ENCODE data around the gene OR51E1.

The OR51E1 gene, protein sequence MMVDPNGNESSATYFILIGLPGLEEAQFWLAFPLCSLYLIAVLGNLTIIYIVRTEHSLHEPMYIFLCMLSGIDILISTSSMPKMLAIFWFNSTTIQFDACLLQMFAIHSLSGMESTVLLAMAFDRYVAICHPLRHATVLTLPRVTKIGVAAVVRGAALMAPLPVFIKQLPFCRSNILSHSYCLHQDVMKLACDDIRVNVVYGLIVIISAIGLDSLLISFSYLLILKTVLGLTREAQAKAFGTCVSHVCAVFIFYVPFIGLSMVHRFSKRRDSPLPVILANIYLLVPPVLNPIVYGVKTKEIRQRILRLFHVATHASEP

DNA sequence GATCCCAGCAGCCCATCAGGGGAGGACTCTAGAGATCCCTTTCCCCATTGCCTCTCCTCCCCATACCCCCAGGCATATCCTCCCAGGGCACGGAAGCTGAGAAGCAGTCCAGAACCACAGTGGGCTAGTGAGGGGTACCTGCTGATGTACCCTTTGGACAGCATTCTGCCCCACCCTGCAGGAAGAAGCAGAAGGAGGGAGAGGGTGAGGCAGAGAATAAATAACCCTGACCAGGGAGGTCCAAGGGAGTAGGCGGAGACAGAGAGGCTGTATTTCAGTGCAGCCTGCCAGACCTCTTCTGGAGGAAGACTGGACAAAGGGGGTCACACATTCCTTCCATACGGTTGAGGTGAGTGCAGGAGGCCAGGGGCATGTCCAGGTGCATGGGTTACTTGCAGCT lies at the start of gene OR51E1:
TSS of gene OR51E1 (plus strand) at position 301 of the 400 bp plus-strand sequence. CDS start 8,545 bp downstream, outside the sequence.
- no peak for DNase-seq (ENCODE audit: low read depth in 2 of 2, low spot score in 1 of 2)

DNA sequence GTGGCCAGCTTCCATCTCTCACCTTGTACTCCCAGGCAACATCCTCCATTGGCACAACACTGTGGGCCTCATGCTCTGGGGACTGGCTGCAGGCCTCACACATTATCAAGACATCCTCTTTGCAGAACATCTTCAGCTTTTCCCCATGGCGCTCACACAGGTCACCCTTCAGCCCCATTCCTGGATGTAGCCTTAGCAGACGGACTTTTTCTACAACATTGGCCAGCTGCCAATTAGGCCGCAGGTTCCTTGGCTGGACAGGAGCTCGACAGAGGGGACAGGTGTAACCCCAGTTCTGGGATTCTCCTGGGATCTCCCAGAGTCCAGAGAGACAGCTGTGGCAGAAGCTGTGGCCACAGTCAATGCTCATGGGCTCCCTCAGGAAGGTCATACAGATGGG lies 38.7 kb upstream of the OR51E1 start:
- DNase-seq (ENCODE audit: low read depth in 2 of 2, low spot score in 1 of 2), result no peak

DNA sequence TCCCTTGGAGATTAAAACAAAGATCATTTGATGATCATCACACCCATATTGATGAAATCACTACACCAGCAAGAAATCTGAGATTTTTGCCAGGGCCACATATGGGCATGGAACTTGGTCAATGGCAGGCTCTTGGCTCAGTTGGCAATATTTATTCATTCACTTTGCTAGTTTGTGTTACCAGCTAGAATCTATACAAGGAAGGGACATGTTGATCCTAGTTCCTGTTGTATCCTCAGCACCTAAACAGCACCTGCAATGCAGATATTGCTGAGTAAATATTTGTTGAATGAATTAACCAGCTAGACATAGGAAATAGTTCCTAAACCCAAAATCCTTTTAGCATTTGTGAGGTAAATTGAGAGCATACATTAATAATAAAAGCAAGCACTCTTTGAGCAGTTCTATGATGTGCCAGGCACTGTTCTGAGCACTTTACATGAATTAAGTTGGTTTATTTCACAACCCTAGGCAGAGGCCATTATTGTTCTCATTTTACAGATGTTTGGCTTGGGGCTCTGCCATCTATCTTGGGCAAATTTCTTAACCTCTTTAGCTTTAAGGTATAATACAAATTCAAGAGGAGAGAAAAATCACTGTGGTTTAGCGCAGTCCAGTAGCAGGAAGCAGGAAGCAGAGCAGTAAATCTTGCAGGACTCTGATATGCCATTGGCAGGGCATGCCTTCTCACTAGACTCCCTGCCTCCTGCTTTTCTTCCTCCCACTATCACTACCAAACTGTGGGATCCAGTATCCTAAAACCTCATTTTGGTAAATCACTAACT lies 37.4 kb upstream of the OR51E1 start:
- DNase-seq (ENCODE audit: low read depth in 2 of 2, low spot score in 1 of 2), result no peak

DNA sequence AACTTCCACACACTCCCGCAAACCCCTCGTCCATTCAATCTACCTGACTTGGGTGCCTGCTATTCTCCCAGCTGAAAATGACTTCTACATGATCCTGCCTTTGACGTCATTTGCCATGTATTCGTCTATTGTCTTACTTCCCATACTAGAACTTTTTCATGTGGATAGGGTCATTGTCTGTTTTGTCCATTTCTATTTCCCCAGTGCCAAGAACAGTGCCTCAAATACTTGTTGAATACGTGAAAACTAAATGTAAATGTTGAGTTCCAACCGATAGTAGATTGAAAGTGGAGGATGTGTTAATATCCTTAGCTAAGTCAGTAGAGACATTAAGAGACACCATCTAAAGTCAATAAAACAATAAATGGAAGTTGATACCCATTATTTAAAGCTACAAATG lies 36.7 kb upstream of the OR51E1 start:
- no peak for DNase-seq (ENCODE audit: low read depth in 2 of 2, low spot score in 1 of 2)

DNA sequence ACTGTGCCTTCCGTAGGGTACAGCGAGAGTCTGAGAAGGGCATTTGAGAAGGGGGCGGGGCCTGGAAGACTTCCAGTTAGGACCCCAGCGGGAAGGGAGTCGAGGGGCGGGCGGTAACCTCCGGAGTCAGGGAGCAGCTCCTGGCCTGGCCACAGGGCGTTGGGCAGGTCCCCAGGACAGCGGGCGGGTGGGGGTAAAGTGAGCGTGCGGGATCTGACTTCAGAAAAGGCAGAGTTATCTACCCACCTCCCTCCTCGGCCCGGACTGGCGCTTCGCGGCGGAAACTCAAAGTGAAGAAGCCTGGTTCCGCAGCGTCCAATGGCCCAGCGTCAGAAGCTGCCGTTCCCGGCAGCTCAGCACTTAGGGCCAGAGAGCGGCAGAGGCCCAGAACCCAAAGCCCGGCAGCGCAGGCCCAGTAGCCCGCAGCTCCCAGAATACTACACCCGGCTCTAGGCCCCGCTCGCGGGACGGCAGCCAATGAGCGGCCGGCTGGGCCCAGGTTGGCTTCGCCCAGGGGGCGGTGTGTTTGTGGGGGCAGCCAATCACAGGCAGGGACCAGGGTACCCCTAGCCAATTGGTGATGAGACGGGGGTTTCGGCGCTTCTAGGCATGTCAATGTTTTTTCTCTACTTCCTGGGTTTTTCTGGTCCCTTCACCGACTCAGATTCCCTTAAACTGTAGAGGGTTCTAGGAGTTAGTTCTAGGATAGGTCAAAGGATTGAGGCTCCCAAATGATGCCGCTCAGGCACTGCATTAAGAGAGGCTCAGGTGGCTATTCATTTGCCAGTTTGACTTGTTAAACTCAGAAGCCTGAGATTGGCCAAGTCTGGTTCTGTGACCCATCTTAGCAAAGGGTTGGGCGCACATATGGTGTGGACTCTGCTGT lies 35.8 kb upstream of the OR51E1 start, which contains the start of gene TRIM68:
TSS of gene TRIM68 (minus strand) at position 451 of the 886 bp plus-strand sequence. CDS start 2,727 bp downstream, outside the sequence.
- DNase-seq (ENCODE audit: low read depth in 2 of 2, low spot score in 1 of 2), result peak; percentile 75 to 90

DNA sequence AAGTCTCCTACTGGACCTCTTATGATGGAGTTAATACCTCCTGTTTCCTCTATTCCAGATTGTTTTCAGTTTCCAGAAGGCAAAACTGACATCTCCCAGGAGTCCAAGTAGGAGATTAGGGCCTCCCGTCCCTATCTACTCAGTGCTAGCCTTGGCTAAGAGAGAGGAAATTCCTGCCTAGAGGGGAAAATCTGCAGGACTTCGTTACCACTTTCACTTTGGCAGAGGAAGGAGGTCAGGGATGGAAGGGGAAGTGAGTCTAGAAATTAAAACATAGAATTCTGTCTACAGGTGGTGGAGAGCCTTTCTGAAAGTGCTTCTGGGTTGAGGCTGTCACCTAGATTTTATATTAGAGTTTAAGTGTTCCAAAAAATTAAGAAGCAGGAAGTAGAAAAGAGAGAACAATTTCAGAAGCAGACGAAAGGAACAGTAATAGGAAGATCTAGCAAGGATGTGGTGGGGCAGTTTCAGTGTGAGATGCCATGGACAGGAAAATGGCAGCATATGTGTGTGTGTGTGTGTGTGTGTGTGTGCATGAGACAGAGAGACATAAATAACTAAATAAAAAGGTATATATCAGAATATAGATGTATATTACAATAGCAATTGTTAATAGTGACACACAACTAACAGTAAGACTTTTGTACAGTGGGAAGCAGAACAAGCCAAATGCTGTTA lies 33.4 kb upstream of the OR51E1 start:
- DNase-seq (ENCODE audit: low read depth in 2 of 2, low spot score in 1 of 2), result no peak

DNA sequence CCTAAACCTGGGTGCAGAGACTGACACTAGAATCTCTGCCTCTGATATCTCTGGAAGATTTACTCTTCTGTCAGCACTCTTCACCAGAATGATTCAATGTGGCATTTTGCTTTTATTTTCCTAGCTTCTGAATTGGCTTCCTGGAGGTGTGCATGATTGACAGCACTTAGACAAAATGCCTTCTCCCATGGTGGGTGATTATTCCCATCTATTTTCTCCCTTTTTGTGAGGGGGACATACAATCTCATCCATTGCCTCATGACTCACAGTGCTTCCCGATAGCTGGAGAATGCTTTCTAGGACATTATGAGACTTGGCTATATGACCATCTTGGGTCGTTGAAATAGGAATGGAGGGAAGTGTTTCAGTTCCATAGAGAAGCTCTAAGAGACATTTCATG lies 31.8 kb upstream of the OR51E1 start:
- DNase-seq (ENCODE audit: low read depth in 2 of 2, low spot score in 1 of 2), result no peak

DNA sequence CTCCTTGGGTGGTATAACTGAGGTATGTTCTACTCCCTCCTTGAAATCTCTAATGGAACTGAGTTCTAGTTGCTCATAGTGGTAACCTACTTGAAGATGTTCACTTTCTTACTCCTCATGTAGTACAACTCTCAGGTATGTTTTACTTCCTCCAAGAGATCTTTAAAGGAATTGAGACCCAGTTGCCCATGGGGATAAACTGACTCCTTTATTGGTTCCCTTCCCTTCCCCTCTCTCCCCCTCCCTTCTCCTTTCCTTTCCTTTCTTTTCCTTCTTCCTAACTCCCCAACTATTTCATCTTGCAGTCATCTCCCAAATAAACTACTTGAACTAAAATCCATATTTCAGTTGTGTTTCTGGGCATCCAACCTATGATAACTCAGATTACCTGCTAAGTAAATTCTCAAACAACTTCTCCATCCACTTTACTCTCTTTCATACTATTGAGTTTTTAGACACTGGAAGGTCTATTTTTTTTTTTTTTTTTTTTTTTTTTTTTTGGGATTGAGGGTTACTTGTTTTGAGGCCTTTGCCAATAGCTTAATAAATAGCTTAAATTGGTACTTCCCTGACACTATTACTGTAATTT lies 27.8 kb upstream of the OR51E1 start:
- no peak for DNase-seq (ENCODE audit: low read depth in 2 of 2, low spot score in 1 of 2)

DNA sequence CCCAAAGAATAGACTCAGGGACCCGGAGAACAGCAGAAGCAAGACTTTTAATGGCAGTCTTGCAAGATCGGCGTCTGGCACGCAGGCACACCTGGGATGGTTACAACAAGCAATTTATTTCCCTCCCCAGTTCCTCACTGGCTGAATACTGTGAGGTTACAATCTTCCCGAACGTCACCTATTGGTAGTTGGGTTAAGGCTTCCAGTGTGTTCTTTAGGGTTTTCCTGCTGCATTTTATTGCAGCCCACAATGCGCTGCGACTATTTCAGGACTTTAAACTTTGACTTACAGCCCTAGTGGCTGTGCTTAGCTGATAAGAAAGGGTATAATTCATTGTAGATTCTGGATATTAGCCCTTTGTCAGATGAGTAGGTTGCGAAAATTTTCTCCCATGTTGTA lies 24.3 kb upstream of the OR51E1 start:
- no peak for DNase-seq (ENCODE audit: low read depth in 2 of 2, low spot score in 1 of 2)

DNA sequence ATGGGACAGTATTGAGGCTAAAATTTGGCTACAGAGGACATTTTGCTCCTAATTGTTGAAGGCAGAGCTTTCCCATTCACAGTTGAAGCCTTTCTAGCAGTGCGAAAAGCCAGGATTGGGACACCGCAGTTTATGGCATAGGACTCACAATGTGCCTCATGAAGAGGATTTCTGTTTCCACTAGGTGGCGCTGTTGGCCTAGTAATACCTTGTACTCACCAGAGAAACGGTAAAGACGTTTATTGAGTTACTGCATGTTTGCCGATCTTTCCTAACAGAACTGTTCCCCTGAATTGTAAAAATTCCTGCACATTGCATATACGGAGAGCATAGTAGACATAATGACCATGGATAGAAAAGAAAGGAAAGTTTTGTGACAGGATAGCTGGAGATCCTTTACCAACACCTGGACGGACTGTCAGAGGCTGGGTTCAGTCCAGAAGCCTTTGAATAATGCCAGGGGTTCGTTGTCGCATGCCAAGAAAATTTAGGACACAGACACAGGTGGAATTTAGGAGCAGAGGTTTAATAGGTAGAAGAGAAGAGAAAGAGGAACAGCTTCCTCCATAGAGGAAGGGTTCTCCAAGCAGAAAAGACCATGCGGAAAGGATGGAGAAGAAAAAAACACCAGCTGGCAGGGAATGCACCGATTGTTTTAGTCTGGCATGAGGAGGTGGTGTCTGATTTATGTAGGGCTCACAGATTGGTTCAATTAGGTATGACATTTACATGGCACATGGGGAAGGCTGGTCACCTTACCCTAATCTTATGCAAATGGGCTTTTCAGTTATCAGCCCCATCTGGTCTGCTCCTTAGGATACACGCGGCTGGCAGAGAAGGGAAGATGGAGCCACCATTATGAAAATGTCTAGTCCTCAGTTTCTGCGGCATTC lies 17.3 kb upstream of the OR51E1 start:
- DNase-seq (ENCODE audit: low read depth in 2 of 2, low spot score in 1 of 2), result no peak

DNA sequence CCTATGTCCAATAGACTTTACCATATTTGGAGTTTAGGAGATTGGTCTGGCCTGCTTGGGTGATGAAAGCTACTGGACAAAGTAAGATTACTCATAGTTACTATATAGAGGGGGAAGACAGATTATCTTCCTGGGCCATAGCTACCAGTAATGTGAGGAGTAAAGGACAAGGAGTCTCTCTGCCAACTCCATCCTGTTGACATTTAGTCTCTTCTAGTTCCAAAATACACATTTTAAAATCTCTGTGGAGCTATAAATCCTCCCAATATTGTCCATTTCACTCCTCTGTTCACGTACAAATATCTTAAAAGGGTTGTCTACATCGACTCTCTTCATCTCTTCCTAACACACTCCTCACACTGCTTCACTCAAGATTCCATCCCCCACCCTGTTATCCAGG lies 7.6 kb upstream of the OR51E1 start:
- DNase-seq (ENCODE audit: low read depth in 2 of 2, low spot score in 1 of 2), result no peak

DNA sequence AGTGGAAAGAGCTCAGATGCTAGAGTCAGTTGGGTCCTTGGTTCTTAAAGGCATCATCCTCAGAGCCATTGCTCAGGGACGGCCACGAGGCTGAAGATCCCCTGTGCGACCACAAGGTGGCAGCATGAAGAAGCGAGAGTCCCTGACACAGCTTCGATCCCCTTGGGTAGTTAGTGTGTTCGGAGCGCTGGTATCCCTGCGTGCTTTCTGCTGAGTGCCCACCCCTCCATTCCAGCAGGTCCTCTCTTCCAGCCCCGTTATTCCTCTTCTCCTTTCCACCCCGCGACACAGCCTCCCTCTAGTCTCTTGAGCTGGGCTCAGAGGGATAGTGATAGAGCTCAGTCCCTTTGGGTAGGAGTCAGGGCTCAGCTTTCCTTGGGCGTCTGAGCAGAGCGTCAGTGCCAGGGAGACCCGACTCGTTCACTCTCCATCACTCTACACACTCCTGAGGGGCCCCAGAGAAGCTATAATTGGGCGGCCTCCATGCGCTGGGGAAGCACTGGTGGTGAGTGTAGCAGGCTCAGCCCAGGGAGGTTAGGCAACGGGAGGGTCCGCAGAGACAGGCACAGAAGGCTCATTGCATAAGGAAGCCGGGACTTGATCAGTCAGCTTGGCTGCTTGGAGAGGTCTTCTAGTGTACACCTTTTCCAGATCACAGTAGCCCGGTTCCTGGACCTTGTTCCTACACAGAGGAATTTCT lies 6.7 kb upstream of the OR51E1 start, which contains the start of gene OR51D1:
TSS of gene OR51D1 (plus strand) at position 516 of the 700 bp plus-strand sequence. CDS start 2,314 bp downstream, outside the sequence.
- peak; percentile 30 to 43 for DNase-seq (ENCODE audit: low read depth in 2 of 2, low spot score in 1 of 2)

DNA sequence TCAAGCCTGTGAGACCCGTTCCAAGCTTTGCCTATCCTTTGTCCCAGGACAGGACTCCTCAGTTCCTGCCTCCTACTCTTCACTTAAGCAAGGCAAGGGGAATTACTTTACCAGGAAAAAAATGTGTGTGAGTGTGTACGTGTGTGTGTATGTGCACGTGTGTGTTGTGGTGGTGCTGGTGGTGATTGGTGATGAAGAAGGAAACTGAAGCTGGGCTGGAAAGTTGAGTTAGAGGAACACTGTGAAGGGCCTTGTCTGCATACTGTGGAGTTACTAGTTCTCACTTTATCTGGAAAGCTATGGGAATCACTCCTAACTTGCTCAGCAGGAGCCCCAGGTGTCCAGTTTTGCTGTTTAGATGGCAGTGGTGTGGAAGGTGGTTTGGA lies 6.1 kb upstream of the OR51E1 start:
- no peak for DNase-seq (ENCODE audit: low read depth in 2 of 2, low spot score in 1 of 2)

DNA sequence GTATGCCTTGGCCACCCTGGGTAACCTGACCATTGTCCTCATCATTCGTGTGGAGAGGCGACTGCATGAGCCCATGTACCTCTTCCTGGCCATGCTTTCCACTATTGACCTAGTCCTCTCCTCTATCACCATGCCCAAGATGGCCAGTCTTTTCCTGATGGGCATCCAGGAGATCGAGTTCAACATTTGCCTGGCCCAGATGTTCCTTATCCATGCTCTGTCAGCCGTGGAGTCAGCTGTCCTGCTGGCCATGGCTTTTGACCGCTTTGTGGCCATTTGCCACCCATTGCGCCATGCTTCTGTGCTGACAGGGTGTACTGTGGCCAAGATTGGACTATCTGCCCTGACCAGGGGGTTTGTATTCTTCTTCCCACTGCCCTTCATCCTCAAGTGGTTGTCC lies 3.9 kb upstream of the OR51E1 start:
- no peak for DNase-seq (ENCODE audit: low read depth in 2 of 2, low spot score in 1 of 2)

DNA sequence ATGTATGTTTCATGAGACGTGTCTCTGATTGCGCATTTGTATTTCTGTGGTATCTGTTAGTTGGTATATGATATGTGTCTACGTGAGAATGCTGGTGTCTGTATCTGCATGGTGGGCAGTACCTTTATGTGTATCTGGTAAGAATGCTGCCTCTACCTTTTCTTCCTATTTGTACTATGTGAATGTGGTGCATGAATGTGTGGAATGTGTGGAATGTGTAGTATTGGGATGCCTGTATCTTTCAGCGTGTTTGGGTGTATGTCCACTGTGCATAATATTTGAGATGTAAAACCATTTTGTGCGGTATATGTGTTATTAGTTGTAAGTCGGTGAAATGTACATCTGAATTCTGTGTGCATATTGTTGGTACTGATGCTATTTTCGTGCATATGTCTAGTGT lies 2.3 kb upstream of the OR51E1 start:
- no peak for DNase-seq (ENCODE audit: low read depth in 2 of 2, low spot score in 1 of 2)

DNA sequence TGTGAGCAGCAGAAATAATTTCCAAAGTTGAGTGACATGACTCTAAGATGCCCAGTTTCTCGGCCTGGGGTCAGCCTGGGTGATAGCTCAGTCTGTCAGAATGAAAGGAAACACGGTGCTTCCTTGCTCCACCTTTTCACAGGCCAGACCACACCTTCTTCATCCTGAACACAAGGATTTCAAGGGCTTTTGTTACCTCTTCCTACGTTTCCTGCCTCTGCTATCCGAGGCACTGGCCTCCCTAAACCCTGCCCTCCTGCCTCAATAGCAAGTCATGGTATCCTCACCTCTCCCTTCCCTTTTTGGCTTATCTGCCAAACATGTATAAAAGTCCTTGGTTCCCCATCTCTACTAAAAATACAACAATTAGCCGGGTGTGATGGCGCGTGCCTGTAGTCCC lies 1.7 kb upstream of the OR51E1 start:
- no peak for DNase-seq (ENCODE audit: low read depth in 2 of 2, low spot score in 1 of 2)

DNA sequence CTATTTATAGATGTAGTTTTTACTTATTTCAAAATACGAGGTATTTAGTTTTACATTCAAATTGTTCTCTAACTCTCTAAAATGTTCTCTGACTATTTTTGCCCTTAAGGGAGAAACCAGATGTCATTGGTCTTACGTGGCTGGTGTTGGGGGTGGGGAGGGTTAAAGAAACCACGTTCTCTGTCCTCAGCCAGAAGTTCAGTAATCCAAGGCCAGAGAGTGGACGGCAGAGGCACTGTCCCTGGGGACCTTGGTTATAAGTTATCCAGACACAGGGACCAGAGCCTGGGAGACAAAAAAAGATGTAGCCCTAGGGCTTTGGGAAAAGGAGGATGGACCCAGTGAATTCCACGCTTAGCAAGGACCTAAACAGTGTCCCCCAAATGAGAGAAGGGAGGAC lies 706 bp upstream of the OR51E1 start:
- no peak for DNase-seq (ENCODE audit: low read depth in 2 of 2, low spot score in 1 of 2)

DNA sequence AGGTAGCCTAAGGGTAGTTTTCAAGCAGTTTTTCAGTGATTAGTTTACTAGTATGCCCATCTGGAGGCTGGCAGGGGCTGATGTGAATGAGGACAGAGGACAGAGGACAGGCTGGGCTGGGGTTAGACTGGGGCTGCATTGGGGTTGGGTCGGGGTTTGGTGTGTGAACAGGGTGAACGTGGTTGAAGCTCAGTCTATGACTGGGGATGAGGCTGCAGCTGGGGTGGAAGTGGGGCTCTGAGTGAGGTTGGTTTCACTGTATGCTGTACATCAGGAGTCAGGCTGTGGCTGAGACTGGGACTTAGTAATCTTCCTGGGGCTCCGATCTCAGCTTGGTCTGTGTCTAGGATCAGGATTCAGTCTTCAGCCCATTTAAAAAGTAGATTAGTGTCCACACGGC lies 451 bp downstream of the OR51E1 start:
- no peak for DNase-seq (ENCODE audit: low read depth in 2 of 2, low spot score in 1 of 2)

DNA sequence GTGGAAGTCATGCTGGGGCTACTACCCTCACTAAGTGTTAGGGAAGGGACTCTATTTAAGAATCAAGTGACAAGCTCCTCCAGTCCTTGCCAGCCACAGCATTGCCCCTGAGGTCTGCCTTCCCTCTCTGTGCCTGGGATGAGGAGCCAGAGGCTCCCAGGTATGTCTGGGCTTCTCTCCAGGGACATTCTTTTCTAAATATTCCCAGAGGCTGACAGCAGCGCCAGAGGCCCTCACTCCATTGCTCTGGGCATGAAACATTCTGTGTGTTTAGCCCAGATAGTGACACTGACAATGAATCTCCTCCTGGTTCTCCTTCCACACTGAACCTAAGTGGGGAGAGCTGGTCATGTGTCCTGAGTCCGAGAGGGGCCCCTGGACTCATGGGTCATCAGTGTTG lies 2.2 kb downstream of the OR51E1 start:
- DNase-seq (ENCODE audit: low read depth in 2 of 2, low spot score in 1 of 2), result no peak
